ENCODE measurements around the gene C9orf153. TPM values are rescaled to one million over a fixed set of nuclear protein-coding genes. Genes with fewer than 3 reads are reported as not detected.

Gene C9orf153
- total and polyA plus RNA-seq, 2 of the 8 experiments (the other 6 are each of a cell fraction or from before 2014, with no cell fraction given) = not detected

- H3K56ac ChIP-seq (replicated peaks; ENCODE audit: insufficient read length, low read depth, low read length) = no peak overlapping the region
- H2BK12ac ChIP-seq (ENCODE audit: low read depth, low read length) = no peak overlapping the region
- H3K9me3 ChIP-seq (ENCODE audit: insufficient read depth in 2 of 2, low read depth in 1 of 2, low read length in 1 of 2) = no peaks in the 10 kb centered on the region
- H3K27ac ChIP-seq (ENCODE audit: low read depth, low read length) = no peak overlapping the region
- no peak overlapping the region for H2BK120ac ChIP-seq (replicated peaks; ENCODE audit: low read depth, low read length)
- H3K4me3 ChIP-seq (ENCODE audit: extremely low read depth in 1 of 4, insufficient read depth in 2 of 4, low read depth in 3 of 4, low read length in 4 of 4) = no peak overlapping the region
- H3K4me1 ChIP-seq (replicated peaks in 1 of 4; ENCODE audit: control insufficient read depth in 3 of 4, insufficient read depth in 4 of 4, low read length in 3 of 4) = no peaks in the 10 kb centered on the region
- H2BK5ac ChIP-seq (ENCODE audit: low read depth, low read length) = no peak overlapping the region; the same call in 1 of the 2 replicates
- no peaks in the 10 kb centered on the region for H3K79me1 ChIP-seq (ENCODE audit: low read depth, low read length)
- no peaks in the 10 kb centered on the region for H3K23me2 ChIP-seq (ENCODE audit: low read depth, low read length)
- H3K79me2 ChIP-seq (ENCODE audit: control insufficient read depth in 1 of 2, insufficient read depth in 2 of 2, low read length in 2 of 2) = no peaks in the 10 kb centered on the region
- no peak overlapping the region for H2AK5ac ChIP-seq (ENCODE audit: low read depth, low read length)
- ChIA-PET POLR2A (ENCODE audit: partially characterized antibody) (interaction anchor here (0.8 kb wide), 1 partner anchor 20 kb away, joined by 3 read pairs; no protein-coding TSS in a partner anchor), CTCF (ENCODE audit: partially characterized antibody) (interaction anchor here (1.0 to 4.2 kb wide), 2 partner anchors 15 to 204 kb away, joined by 3 to 27 read pairs; no protein-coding TSS in a partner anchor)
- no peak overlapping the region for H2BK15ac ChIP-seq (ENCODE audit: low read length)
- no peaks in the 10 kb centered on the region for H3K36me3 ChIP-seq (ENCODE audit: control insufficient read depth in 2 of 4, insufficient read depth in 4 of 4, low read length in 3 of 4)
- no peak overlapping the region for H3K4me2 ChIP-seq (ENCODE audit: insufficient read depth in 1 of 2, low read depth in 2 of 2, low read length in 2 of 2)
- no peak overlapping the region for H3K9ac ChIP-seq (replicated peaks in 1 of 4; ENCODE audit: extremely low read depth in 1 of 4, low read depth in 3 of 4, low read length in 3 of 4)
- H3K27me3 ChIP-seq (replicated peaks in 1 of 4; ENCODE audit: control insufficient read depth in 3 of 4, extremely low read depth in 1 of 4, insufficient read depth in 3 of 4, low read length in 3 of 4) = no peaks in the 10 kb centered on the region
- H2AFZ ChIP-seq (ENCODE audit: low read length) = no peak overlapping the region
- no peak overlapping the region for H4K5ac ChIP-seq (ENCODE audit: insufficient read length, low read depth, low read length)
- no peak overlapping the region for H3K18ac ChIP-seq (ENCODE audit: extremely low read depth, low read length)
- FAIRE-seq (no peak), DNase-seq (ENCODE audit: low read depth in 1 of 2, low spot score in 2 of 2) (no peak)
- H2BK20ac ChIP-seq (ENCODE audit: low read length) = no peak overlapping the region
- H3K23ac ChIP-seq (ENCODE audit: insufficient read length) = no peak overlapping the region
- H3K14ac ChIP-seq (ENCODE audit: insufficient read length) = no peak overlapping the region
- H4K20me1 ChIP-seq (replicated peaks in 1 of 2; ENCODE audit: control insufficient read depth in 1 of 2, insufficient read depth in 2 of 2, low read length in 2 of 2) = no peaks in the 10 kb centered on the region
- 82% methylated on average over 7 of the region's 7 CpGs; no CpG with 5 or more reads in 1 of the 2 experiments for WGBS, 2 experiments (ENCODE audit: extremely low coverage in 1 of 2, insufficient coverage in 1 of 2, insufficient read length in 1 of 2, insufficient replicate concordance in 2 of 2, low coverage in 1 of 2, low lambda C conversion rate in 2 of 2, missing lambda C conversion rate in 1 of 2)
- no peak overlapping the region for H3K4ac ChIP-seq (replicated peaks; ENCODE audit: insufficient read length, low read depth, low read length)
- no peak overlapping the region for H4K91ac ChIP-seq (replicated peaks; ENCODE audit: insufficient read length, low read length)
- H4K8ac ChIP-seq (ENCODE audit: extremely low read depth, insufficient read depth, low read length) = no peak overlapping the region
- no peak for TF ChIP-seq SIRT6 (IDR thresholded peaks at IDR 0.05; ENCODE audit: low read length)
- no peak for TF ChIP-seq EP300 (IDR thresholded peaks at IDR 0.05; ENCODE audit: borderline replicate concordance in 1 of 2, low read depth in 2 of 2, low read length in 2 of 2)
- no peak for TF ChIP-seq MAFK (IDR thresholded peaks at IDR 0.05; ENCODE audit: low read depth, low read length)
- no peak for TF ChIP-seq CHD1 (IDR thresholded peaks at IDR 0.05; ENCODE audit: low read depth, low read length)
- TF ChIP-seq USF2 (IDR thresholded peaks at IDR 0.05; ENCODE audit: low read length) = no peak
- TF ChIP-seq KDM4A (IDR thresholded peaks at IDR 0.05; ENCODE audit: low read depth, low read length, severe bottlenecking) = no peak
- no peak for TF ChIP-seq BACH1 (IDR thresholded peaks at IDR 0.05; ENCODE audit: low read length)
- no peak for TF ChIP-seq KDM1A (IDR thresholded peaks at IDR 0.05; ENCODE audit: borderline replicate concordance, low read length)
- TF ChIP-seq EGR1 (IDR thresholded peaks at IDR 0.05; ENCODE audit: borderline replicate concordance, low read depth, low read length) = no peak
- no peak for TF ChIP-seq TEAD4 (IDR thresholded peaks at IDR 0.05; ENCODE audit: low read depth, low read length)
- TF ChIP-seq SP2 (IDR thresholded peaks at IDR 0.05; ENCODE audit: low read length) = no peak
- TF ChIP-seq BCL11A (IDR thresholded peaks at IDR 0.05; ENCODE audit: low read depth in 2 of 2, low read length in 2 of 2) = no peak
- TF ChIP-seq HDAC6 (IDR thresholded peaks at IDR 0.05; ENCODE audit: low read depth, low read length) = no peak
Measured at GRCh38 chr9:86217076-86217755, 42.2 kb downstream of the C9orf153 start.

All from H1 (cell line).